Renal cortex interstitium (tissue), 15 donors: ENCODE data around the gene PCDH10. TPM values are rescaled to one million over a fixed set of nuclear protein-coding genes. Genes with fewer than 3 reads are reported as not detected.

Experiments used
- DNase-seq, 11 donors: peaks; one replicate each; pipeline ENCODE4 v3.0.0-alpha.2; 2013; ENCODE audit warnings: low read depth in 9 of 11, low spot score in 4 of 11; ENCODE audit errors: extremely low read depth in 1 of 11
- long read RNA-seq, 16 experiments: transcript quantifications; one replicate each; lab custom pipeline, GENCODE V29; 2026
- polyA plus RNA-seq, 3 donors: library from polyadenylated mRNA; unstranded; fragments of 120-200 nt; gene quantifications; one replicate each; pipeline ENCODE4 v1.2.1, GENCODE V29; 2013; ENCODE audit not compliant: insufficient read length in 3 of 3

The PCDH10 gene
- 1 to 10 TPM; 4.6 to 5.8 (median 5.4) TPM for polyA plus RNA-seq
- long read RNA-seq, donor 1, full-length matches to known transcripts, result 3 of 3 reads
- long read RNA-seq, donor 1, partial matches to known transcripts, result 0 of 3 reads
- long read RNA-seq, donor 1, other reads (novel, unspliced or antisense), result 0 of 3 reads
- long read RNA-seq, donor 2, full-length matches to known transcripts, result 10 of 10 reads
- long read RNA-seq, donor 2, partial matches to known transcripts, result 0 of 10 reads
- long read RNA-seq, donor 2, other reads (novel, unspliced or antisense), result 0 of 10 reads
- long read RNA-seq, donor 3, full-length matches to known transcripts, result 8 of 8 reads
- long read RNA-seq, donor 3, partial matches to known transcripts, result 0 of 8 reads
- long read RNA-seq, donor 3, other reads (novel, unspliced or antisense), result 0 of 8 reads
- long read RNA-seq, donor 4, full-length matches to known transcripts, result 2 of 2 reads
- long read RNA-seq, donor 4, partial matches to known transcripts, result 0 of 2 reads
- long read RNA-seq, donor 4, other reads (novel, unspliced or antisense), result 0 of 2 reads
- long read RNA-seq, donor 5, result 0 reads
- long read RNA-seq, donor 6, full-length matches to known transcripts, result 8 of 8 reads
- long read RNA-seq, donor 6, partial matches to known transcripts, result 0 of 8 reads
- long read RNA-seq, donor 6, other reads (novel, unspliced or antisense), result 0 of 8 reads
- long read RNA-seq, donor 7, full-length matches to known transcripts, result 12 of 12 reads
- long read RNA-seq, donor 7, partial matches to known transcripts, result 0 of 12 reads
- long read RNA-seq, donor 7, other reads (novel, unspliced or antisense), result 0 of 12 reads
- long read RNA-seq, donor 8, result 0 reads
- long read RNA-seq, donor 9, full-length matches to known transcripts, result 7 of 7 reads
- long read RNA-seq, donor 9, partial matches to known transcripts, result 0 of 7 reads
- long read RNA-seq, donor 9, other reads (novel, unspliced or antisense), result 0 of 7 reads
- long read RNA-seq, donor 10, full-length matches to known transcripts, result 10 of 10 reads
- long read RNA-seq, donor 10, partial matches to known transcripts, result 0 of 10 reads
- long read RNA-seq, donor 10, other reads (novel, unspliced or antisense), result 0 of 10 reads
- long read RNA-seq, donor 11, full-length matches to known transcripts, result 5 of 5 reads
- long read RNA-seq, donor 11, partial matches to known transcripts, result 0 of 5 reads
- long read RNA-seq, donor 11, other reads (novel, unspliced or antisense), result 0 of 5 reads
- long read RNA-seq, donor 12, result 0 reads
- long read RNA-seq, donor 13, result 0 reads
- long read RNA-seq, donor 14, full-length matches to known transcripts, result 4 of 4 reads
- long read RNA-seq, donor 14, partial matches to known transcripts, result 0 of 4 reads
- long read RNA-seq, donor 14, other reads (novel, unspliced or antisense), result 0 of 4 reads
- long read RNA-seq, donor 15, full-length matches to known transcripts, result 6 of 6 reads
- long read RNA-seq, donor 15, partial matches to known transcripts, result 0 of 6 reads
- long read RNA-seq, donor 15, other reads (novel, unspliced or antisense), result 0 of 6 reads
- long read RNA-seq, donor 16, full-length matches to known transcripts, result 18 of 18 reads
- long read RNA-seq, donor 16, partial matches to known transcripts, result 0 of 18 reads
- long read RNA-seq, donor 16, other reads (novel, unspliced or antisense), result 0 of 18 reads

GRCh38 chr4:133148690-133149363 lies at the start of gene PCDH10:
TSS of gene PCDH10 (plus strand) at chr4:133149294. CDS start at chr4:133150141, 847 bp downstream.
- DNase-seq, result peak; percentile 78 to 93 (median 90)

- no peak for DNase-seq
Measured at GRCh38 chr4:133102043-133102442, 47.1 kb upstream of the PCDH10 start.

- no peak for DNase-seq
Measured at GRCh38 chr4:133102612-133103409, 46.3 kb upstream of the PCDH10 start.

GRCh38 chr4:133112641-133113040 lies 36.5 kb upstream of the PCDH10 start:
- no peak for DNase-seq

GRCh38 chr4:133124746-133125145 lies 24.3 kb upstream of the PCDH10 start:
- DNase-seq, result no peak

- DNase-seq, result no peak
Measured at GRCh38 chr4:133127500-133127899, 21.6 kb upstream of the PCDH10 start.

- DNase-seq, result no peak
Measured at GRCh38 chr4:133129237-133129636, 19.9 kb upstream of the PCDH10 start.

GRCh38 chr4:133130171-133130570 lies 18.9 kb upstream of the PCDH10 start:
- DNase-seq, result no peak

GRCh38 chr4:133131829-133132460 lies 17.1 kb upstream of the PCDH10 start:
- no peak for DNase-seq

- DNase-seq, result no peak
Measured at GRCh38 chr4:133136833-133137232, 12.3 kb upstream of the PCDH10 start.

GRCh38 chr4:133137571-133137970 lies 11.5 kb upstream of the PCDH10 start:
- DNase-seq, result no peak

- no peak for DNase-seq
Measured at GRCh38 chr4:133143775-133144430, 5.2 kb upstream of the PCDH10 start.

- no peak for DNase-seq
Measured at GRCh38 chr4:133145241-133145640, 3.9 kb upstream of the PCDH10 start.

GRCh38 chr4:133145758-133146573 lies 3.1 kb upstream of the PCDH10 start:
- DNase-seq, result no peak

- DNase-seq, result peak in 4 of 11 donors; percentile 54 to 64 (median 58)
Measured at GRCh38 chr4:133146574-133147241, 2.4 kb upstream of the PCDH10 start.
